Mucosa of stomach (tissue), 1 donor: ENCODE measurements around the gene ANK3.

Source experiments
- H3K27me3 ChIP-seq: one replicate; pipeline ENCODE4 v1.7.0; 2013; ENCODE audit warnings: mild to moderate bottlenecking, low read length; ENCODE audit not compliant: control insufficient read depth, insufficient read depth
- H3K36me3 ChIP-seq: one replicate; pipeline ENCODE4 v1.7.0; 2013; ENCODE audit warnings: low read length; ENCODE audit not compliant: control insufficient read depth, insufficient read depth
- H3K4me1 ChIP-seq: one replicate; pipeline ENCODE4 v1.7.0; 2013; ENCODE audit warnings: mild to moderate bottlenecking, low read length; ENCODE audit not compliant: control insufficient read depth, insufficient read depth
- H3K4me3 ChIP-seq: one replicate; pipeline ENCODE4 v1.7.0; 2013; ENCODE audit warnings: low read length
- H3K9ac ChIP-seq: one replicate; pipeline ENCODE4 v1.7.0; 2013; ENCODE audit warnings: mild to moderate bottlenecking, low read length, moderate library complexity
- H3K9me3 ChIP-seq: one replicate; pipeline ENCODE4 v1.7.0; 2013; ENCODE audit warnings: mild to moderate bottlenecking, low read length, moderate library complexity; ENCODE audit not compliant: control insufficient read depth
- donor health status: Pancreatic carcinoma.

Gene ANK3

DNA sequence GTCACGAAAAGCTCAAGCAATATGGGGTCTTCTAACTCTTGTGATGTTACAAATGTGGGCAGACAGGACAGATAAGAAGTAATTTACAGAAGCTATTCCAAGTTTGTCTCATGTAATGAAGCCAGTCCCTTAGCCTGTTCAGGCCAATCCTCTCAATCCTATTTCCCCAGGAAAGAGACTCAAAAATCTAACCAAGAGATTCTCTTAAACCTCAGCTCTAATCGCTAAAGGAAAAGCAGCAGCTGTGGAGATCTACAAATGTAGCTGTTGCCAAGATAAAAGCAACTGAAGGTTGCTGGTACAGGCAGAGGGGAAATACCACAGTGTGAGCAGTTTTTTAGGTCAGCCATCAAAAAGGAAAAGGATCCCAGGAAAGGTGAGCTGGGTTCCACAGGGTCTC is 39.3 kb downstream of the ANK3 start:
- Histone ChIP-seq H3K27me3 (no peaks in the 10 kb centered on the region), H3K4me1 (no peaks in the 10 kb centered on the region), H3K9me3 (no peaks in the 10 kb centered on the region), H3K4me3 (no peak overlapping the region), H3K36me3 (no peaks in the 10 kb centered on the region), H3K9ac (no peak overlapping the region)

DNA sequence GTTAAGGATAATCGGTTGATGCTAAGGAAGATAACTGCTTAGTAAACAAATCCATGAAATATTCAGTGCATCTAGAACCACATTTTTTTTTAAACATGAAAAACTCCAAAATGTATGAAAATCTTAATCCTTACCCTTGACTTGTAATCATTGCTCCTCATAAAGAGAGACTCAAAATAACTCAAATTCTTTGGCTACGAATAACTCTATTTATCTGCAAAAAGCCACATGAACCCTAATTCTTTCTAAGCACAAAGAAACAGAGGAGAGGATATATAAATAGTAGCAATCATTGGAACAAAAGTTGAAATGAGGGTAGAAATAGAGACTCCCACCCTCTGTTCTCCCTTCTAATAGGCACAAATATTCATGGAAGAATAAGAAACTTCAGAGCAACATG is 40.2 kb downstream of the ANK3 start:
- Histone ChIP-seq H3K27me3 (no peaks in the 10 kb centered on the region), H3K9ac (no peak overlapping the region), H3K4me1 (no peaks in the 10 kb centered on the region), H3K9me3 (no peaks in the 10 kb centered on the region), H3K36me3 (no peaks in the 10 kb centered on the region), H3K4me3 (no peak overlapping the region)

GRCh38 chr10:60348982-60349381 is 40.7 kb downstream of the ANK3 start:
- Histone ChIP-seq H3K36me3 (no peaks in the 10 kb centered on the region), H3K4me3 (no peak overlapping the region), H3K9me3 (no peaks in the 10 kb centered on the region), H3K9ac (no peak overlapping the region), H3K27me3 (no peaks in the 10 kb centered on the region), H3K4me1 (no peaks in the 10 kb centered on the region)

DNA sequence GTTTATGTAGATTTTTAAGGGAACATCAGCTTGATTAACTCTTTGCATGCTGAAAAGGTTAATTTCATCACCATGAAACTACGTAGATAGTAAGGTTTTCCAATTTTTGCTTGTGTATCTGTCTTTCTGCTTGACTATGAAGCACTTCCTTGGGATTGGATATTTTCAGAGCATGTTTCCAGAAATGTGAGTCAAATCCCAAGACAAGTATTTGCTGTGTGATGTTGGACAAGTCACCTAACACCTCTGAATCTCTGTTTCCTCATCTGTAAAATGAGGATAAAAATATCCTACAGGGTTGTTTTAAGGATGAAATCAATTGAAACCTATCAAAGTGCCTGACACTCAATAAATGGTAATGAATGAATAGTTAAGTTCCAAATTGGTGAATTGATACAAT is 42.4 kb downstream of the ANK3 start:
- Histone ChIP-seq H3K9ac (no peak overlapping the region), H3K36me3 (no peaks in the 10 kb centered on the region), H3K4me1 (no peaks in the 10 kb centered on the region), H3K4me3 (no peak overlapping the region), H3K27me3 (no peaks in the 10 kb centered on the region), H3K9me3 (no peaks in the 10 kb centered on the region)

GRCh38 chr10:60346661-60347060 is 43.0 kb downstream of the ANK3 start:
- no peaks in the 10 kb centered on the region for H3K27me3 ChIP-seq
- H3K4me3 ChIP-seq, result no peak overlapping the region
- no peak overlapping the region for H3K9ac ChIP-seq
- H3K36me3 ChIP-seq, result no peaks in the 10 kb centered on the region
- no peaks in the 10 kb centered on the region for H3K4me1 ChIP-seq
- no peaks in the 10 kb centered on the region for H3K9me3 ChIP-seq

- Histone ChIP-seq H3K27me3 (no peaks in the 10 kb centered on the region), H3K4me1 (no peaks in the 10 kb centered on the region)
Measured at GRCh38 chr10:60343254-60343653, 46.4 kb downstream of the ANK3 start.

GRCh38 chr10:60341969-60342368 is 47.7 kb downstream of the ANK3 start:
- no peaks in the 10 kb centered on the region for H3K4me1 ChIP-seq
- no peaks in the 10 kb centered on the region for H3K36me3 ChIP-seq
- no peaks in the 10 kb centered on the region for H3K27me3 ChIP-seq
- H3K4me3 ChIP-seq, result no peak overlapping the region
- H3K9me3 ChIP-seq, result no peaks in the 10 kb centered on the region
- no peak overlapping the region for H3K9ac ChIP-seq

More at GRCh38 chr10:60343254-60343653, 46.4 kb downstream of the ANK3 start:
- H3K36me3 ChIP-seq, result no peaks in the 10 kb centered on the region
- H3K9me3 ChIP-seq, result no peaks in the 10 kb centered on the region
- no peak overlapping the region for H3K9ac ChIP-seq
- H3K4me3 ChIP-seq, result no peak overlapping the region

DNA sequence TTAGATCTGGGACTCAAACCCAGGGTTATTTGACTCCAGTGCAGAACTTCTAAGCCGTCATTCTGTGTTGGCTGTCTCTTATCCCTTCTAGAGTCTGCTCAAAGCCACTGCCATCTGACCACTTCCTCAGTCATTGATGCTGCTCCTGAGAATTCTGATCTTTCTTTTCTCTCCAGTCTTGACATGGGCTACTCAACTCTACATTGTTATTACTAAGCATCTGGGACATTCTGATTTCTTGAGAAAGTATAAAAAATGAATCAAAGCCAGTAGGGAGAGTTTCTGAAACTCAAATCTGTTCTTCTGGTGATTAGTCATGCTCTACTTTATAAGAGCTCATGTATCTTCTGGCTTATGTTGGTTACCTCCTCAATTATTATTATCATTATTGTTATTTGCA is 48.7 kb downstream of the ANK3 start:
- Histone ChIP-seq H3K4me1 (no peaks in the 10 kb centered on the region), H3K9ac (no peak overlapping the region), H3K27me3 (no peaks in the 10 kb centered on the region), H3K9me3 (no peaks in the 10 kb centered on the region), H3K36me3 (no peaks in the 10 kb centered on the region), H3K4me3 (no peak overlapping the region)

DNA sequence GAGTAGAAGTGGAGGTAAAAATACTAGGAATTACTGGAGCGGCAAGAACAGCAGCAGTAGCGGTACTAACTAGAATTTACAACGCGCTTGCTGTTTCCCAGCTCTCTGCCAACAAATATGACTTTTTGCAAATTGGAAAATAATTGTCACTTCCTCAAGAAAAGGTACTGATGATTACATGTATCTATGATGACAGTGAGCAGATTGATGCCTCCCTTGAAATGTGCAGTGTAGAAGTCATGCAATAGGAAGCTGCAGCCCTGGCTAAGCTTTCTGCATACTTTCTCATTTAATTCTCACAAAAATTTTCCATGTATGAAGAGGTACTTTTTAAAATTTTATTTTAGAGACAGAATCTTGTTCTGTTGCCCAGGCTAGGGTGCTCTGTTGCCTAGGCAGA is 49.9 kb downstream of the ANK3 start:
- no peaks in the 10 kb centered on the region for H3K36me3 ChIP-seq
- H3K27me3 ChIP-seq, result no peaks in the 10 kb centered on the region
- H3K4me3 ChIP-seq, result no peak overlapping the region
- no peaks in the 10 kb centered on the region for H3K4me1 ChIP-seq
- H3K9me3 ChIP-seq, result no peaks in the 10 kb centered on the region
- H3K9ac ChIP-seq, result no peak overlapping the region

- Histone ChIP-seq H3K4me1 (no peaks in the 10 kb centered on the region), H3K4me3 (no peak overlapping the region), H3K9me3 (no peaks in the 10 kb centered on the region), H3K27me3 (no peaks in the 10 kb centered on the region), H3K9ac (no peak overlapping the region), H3K36me3 (no peaks in the 10 kb centered on the region)
Measured at GRCh38 chr10:60338786-60339185, 50.9 kb downstream of the ANK3 start.

GRCh38 chr10:60338002-60338564 is 51.6 kb downstream of the ANK3 start:
- Histone ChIP-seq H3K4me1 (no peaks in the 10 kb centered on the region), H3K9ac (no peak overlapping the region), H3K4me3 (no peak overlapping the region), H3K36me3 (no peaks in the 10 kb centered on the region), H3K9me3 (no peaks in the 10 kb centered on the region), H3K27me3 (no peaks in the 10 kb centered on the region)

- Histone ChIP-seq H3K4me3 (no peak overlapping the region), H3K9me3 (no peaks in the 10 kb centered on the region), H3K27me3 (no peaks in the 10 kb centered on the region), H3K9ac (no peak overlapping the region), H3K36me3 (no peaks in the 10 kb centered on the region), H3K4me1 (no peaks in the 10 kb centered on the region)
Measured at GRCh38 chr10:60336901-60337630, 52.6 kb downstream of the ANK3 start.
